Transverse colon (tissue), 3 donors: ENCODE measurements around the gene CREBBP.

Source experiments
- POLR2A ChIP-seq: fragments of 450-650 bp; IDR thresholded peaks from one replicate; pipeline ENCODE4 v1.6.1; 2016; ENCODE audit warnings: antibody characterized with exemption, mild to moderate bottlenecking, moderate library complexity
- TF ChIP-seq, protein P1 (sequence below), 5 experiments: fragments of 200-600 bp in 3 of 5; fragments of 450-650 bp in 2 of 5; sonication (generic) in 3 of 5; IDR thresholded peaks; 1 replicate in 2 of 5; 2 replicates in 3 of 5; pipeline ENCODE4 v1.5.1; 2016 to 2017; ENCODE audit warnings: antibody characterized with exemption in 5 of 5, inconsistent platforms in 3 of 5, mild to moderate bottlenecking in 2 of 5, moderate library complexity in 1 of 5

DNA sequence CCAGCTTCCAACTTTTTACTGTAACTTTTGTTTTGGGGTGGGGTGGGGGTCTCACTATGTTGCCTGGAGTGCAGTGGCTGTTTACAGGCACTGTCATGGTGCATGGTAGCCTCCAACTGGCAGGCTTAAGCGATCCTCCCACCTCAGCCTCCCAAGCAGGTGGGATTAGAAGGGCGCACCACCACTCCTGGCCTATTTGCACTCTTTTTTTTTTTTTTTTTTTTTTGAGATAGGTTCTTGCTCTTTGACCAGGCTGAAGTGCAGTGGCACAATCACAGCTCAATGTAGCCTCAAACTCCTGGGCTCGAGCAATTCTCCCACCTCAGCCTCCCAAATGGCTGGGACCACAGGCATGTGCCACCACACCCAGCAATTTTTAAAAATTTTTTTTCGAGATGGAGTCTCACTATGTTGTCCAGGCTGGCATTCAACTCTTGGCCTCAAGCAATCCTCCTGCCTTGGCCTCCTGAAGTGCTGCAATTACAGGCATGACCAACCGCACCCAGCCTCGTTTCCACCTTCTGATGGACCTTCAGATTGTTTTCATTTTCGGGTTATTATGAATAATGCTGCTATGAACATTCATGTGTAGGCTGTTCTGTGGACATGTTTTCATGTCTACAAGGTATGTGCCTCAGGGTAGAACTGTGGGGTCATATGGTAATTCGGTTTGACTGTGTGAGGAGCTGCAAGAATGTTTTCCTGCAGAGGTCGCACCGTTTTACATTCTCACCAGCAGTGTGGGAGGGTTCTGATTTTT is 174.1 kb downstream of the CREBBP start:
- TF ChIP-seq, protein P1, sequence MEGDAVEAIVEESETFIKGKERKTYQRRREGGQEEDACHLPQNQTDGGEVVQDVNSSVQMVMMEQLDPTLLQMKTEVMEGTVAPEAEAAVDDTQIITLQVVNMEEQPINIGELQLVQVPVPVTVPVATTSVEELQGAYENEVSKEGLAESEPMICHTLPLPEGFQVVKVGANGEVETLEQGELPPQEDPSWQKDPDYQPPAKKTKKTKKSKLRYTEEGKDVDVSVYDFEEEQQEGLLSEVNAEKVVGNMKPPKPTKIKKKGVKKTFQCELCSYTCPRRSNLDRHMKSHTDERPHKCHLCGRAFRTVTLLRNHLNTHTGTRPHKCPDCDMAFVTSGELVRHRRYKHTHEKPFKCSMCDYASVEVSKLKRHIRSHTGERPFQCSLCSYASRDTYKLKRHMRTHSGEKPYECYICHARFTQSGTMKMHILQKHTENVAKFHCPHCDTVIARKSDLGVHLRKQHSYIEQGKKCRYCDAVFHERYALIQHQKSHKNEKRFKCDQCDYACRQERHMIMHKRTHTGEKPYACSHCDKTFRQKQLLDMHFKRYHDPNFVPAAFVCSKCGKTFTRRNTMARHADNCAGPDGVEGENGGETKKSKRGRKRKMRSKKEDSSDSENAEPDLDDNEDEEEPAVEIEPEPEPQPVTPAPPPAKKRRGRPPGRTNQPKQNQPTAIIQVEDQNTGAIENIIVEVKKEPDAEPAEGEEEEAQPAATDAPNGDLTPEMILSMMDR (IDR thresholded peaks at IDR 0.05) = no peak
- no peak for TF ChIP-seq POLR2A
